GM12891 (cell line): ENCODE results near the gene RMDN2.

Source experiments
- DNase-seq: peaks from one replicate; pipeline ENCODE4 v3.0.0; 2011; ENCODE audit warnings: low spot score; ENCODE audit not compliant: insufficient read length
- FAIRE-seq: peaks from 2 replicates; lab custom pipeline; 2011; peaks lifted over from hg19 to GRCh38; lab: Jason Lieb, UNC
- PAX5 ChIP-seq: IDR thresholded peaks from 2 replicates; pipeline ENCODE4 v1.6.1; 2011; ENCODE audit warnings: low read length, moderate library complexity, mild to moderate bottlenecking; ENCODE audit not compliant: insufficient read depth, severe bottlenecking
- POLR2A ChIP-seq: IDR thresholded peaks from 2 replicates; pipeline ENCODE4 v1.6.1; 2011; ENCODE audit warnings: low read depth, low read length, control low read depth
- POLR2AphosphoS5 ChIP-seq: IDR thresholded peaks from 2 replicates; pipeline ENCODE4 v1.6.1; 2011; ENCODE audit warnings: low read depth, low read length, control low read depth
- POU2F2 ChIP-seq: IDR thresholded peaks from 2 replicates; pipeline ENCODE4 v1.6.1; 2011; ENCODE audit warnings: low read depth, mild to moderate bottlenecking, control low read depth, low read length, moderate library complexity
- SPI1 ChIP-seq: IDR thresholded peaks from 2 replicates; pipeline ENCODE4 v1.6.1; 2011; ENCODE audit warnings: low read depth, low read length, control low read depth
- TAF1 ChIP-seq: IDR thresholded peaks from 2 replicates; pipeline ENCODE4 v1.6.1; 2011; ENCODE audit warnings: low read depth, low read length, control low read depth

Gene RMDN2

DNA sequence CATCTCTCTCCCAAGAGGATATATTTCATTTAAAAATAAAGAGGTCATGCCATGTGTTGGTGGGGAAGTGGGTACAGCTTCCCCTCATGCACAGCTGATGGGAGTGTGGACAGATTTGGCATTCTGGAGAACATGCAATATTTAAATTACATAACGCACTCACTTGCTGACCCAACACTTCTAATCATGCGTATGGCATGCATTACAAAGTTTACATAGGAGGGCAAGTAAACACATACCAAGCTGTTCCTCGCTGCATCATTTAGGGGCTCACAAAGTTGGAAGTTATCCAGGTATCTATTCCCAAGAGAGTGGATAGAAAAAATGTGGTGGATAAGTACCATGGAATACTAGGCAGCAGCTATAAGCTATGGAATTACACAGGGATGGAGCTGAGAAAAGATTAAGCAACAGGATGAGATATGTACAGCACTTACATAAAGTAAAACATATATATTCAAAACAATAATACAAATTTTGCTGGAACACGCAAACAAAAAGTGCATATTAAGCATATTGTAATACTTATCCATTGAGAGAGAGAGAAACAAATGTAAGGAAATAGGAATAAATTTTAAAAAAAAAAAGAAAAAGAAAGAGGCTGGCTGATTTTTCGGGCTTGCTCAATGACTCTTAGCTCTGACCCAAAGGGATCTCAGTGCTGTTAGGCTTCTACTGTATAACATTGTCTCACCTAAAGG is 139.9 kb downstream of the RMDN2 start:
- no peak for TF ChIP-seq POLR2A
- no peak for TF ChIP-seq TAF1
- no peak for TF ChIP-seq POU2F2
- no peak for TF ChIP-seq POLR2AphosphoS5
- no peak for TF ChIP-seq SPI1
- no peak for TF ChIP-seq PAX5
- DNase-seq: no peak
- FAIRE-seq: no peak

DNA sequence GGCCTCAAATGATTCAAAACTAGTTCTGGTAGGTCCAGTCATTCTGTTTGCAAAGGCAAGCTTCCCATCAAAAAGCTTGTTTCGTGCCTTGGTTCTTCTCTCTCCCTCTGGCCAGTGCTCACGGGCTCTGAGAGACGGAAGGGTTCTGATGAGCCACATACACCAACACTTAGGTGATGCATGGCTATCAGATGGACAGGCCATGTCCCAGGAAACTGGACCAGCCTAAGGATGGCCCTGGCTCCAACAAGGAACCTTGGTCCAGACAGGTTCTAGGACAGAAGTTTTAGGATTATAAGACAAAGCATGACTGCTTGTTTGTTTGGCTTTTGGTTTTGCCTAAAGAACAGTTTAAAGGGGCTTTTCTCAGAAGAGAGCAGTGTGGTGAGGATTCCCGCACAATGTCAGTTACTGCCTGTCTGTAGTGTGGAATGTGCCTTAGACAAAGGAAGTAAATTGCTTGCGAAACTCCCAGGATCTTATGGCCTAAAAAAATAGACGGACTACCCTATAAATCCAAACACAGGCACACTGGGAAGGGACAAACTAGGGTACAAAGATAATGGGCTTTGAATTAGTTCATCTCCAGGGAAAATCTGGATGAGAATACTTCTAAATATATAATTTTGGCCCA is 140.5 kb downstream of the RMDN2 start:
- TF ChIP-seq POLR2A (peak; percentile 21; the same call in 1 of the 2 replicates), POU2F2 (no peak), TAF1 (no peak)
- DNase-seq (no peak), FAIRE-seq (peak; percentile 9)

- TF ChIP-seq PAX5 (no peak), POLR2AphosphoS5 (0 out of 2 replicates have a peak, but pooled peaks have one; percentile 23), POU2F2 (no peak), POLR2A (no peak), TAF1 (no peak)
- FAIRE-seq (peak; percentile 16), DNase-seq (no peak)
These were observed 141.5 kb downstream of the RMDN2 start for GRCh38 chr2:38066421-38067115.
